ENCODE measurements around the gene HM13.

DNA sequence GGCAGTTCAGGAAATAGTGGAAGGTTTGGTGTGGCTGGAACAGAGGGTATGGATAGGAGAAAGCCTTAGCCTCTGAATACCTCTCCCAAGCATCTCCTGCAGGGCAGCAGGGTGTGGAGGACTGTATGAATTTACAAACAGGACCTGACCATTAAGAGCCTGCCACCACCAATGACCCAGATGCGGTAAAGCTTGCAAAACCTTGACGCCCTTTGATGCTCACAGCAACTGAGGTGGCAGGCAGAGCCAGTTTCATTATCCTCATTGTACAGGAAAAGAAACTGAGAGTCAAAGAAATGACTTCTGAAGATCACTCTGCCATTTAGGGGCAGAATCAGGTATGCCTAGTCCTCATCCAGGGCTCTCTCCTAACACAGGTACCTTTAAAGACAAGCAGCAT is 2.4 kb downstream of the HM13 start:
- TF ChIP-seq, protein P1, sequence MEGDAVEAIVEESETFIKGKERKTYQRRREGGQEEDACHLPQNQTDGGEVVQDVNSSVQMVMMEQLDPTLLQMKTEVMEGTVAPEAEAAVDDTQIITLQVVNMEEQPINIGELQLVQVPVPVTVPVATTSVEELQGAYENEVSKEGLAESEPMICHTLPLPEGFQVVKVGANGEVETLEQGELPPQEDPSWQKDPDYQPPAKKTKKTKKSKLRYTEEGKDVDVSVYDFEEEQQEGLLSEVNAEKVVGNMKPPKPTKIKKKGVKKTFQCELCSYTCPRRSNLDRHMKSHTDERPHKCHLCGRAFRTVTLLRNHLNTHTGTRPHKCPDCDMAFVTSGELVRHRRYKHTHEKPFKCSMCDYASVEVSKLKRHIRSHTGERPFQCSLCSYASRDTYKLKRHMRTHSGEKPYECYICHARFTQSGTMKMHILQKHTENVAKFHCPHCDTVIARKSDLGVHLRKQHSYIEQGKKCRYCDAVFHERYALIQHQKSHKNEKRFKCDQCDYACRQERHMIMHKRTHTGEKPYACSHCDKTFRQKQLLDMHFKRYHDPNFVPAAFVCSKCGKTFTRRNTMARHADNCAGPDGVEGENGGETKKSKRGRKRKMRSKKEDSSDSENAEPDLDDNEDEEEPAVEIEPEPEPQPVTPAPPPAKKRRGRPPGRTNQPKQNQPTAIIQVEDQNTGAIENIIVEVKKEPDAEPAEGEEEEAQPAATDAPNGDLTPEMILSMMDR (conservative IDR thresholded peaks at IDR 0.05; ENCODE audit: low read depth, low read length): no peak
- TF ChIP-seq POLR2A (IDR thresholded peaks at IDR 0.05; ENCODE audit: low read depth, low read length): no peak
- no peak for TF ChIP-seq RAD21 (IDR thresholded peaks at IDR 0.05; ENCODE audit: low read length)
- no peak for TF ChIP-seq RFX5 (IDR thresholded peaks at IDR 0.05; ENCODE audit: low read depth, low read length)
- no peak for TF ChIP-seq SMC3 (IDR thresholded peaks at IDR 0.05; ENCODE audit: low read depth, low read length)
- TF ChIP-seq CEBPB (IDR thresholded peaks at IDR 0.05; ENCODE audit: low read depth, low read length): no peak

All from IMR-90 (cell line).